Measurements from ENCODE around the gene SMARCD1.

Gene SMARCD1

GRCh38 chr12:50058743-50059312, 26.3 kb upstream of the SMARCD1 start:
- H3K27ac ChIP-seq (ENCODE audit: poor library complexity, severe bottlenecking), result no peak overlapping the region
- TF ChIP-seq CTCF (IDR thresholded peaks at IDR 0.05; ENCODE audit: poor library complexity, severe bottlenecking), result no peak
- no peak for ATAC-seq (ENCODE audit: low read depth)

GRCh38 chr12:50059440-50060119, 25.6 kb upstream of the SMARCD1 start:
- no peaks in the 10 kb centered on the region for H3K27me3 ChIP-seq (ENCODE audit: insufficient read depth, poor library complexity, severe bottlenecking)
- no peaks in the 10 kb centered on the region for H3K9me3 ChIP-seq (ENCODE audit: severe bottlenecking)
- no peak for TF ChIP-seq CTCF (IDR thresholded peaks at IDR 0.05; ENCODE audit: poor library complexity, severe bottlenecking)
- H3K36me3 ChIP-seq (ENCODE audit: low read depth), result no peaks in the 10 kb centered on the region
- no peak overlapping the region for H3K27ac ChIP-seq (ENCODE audit: poor library complexity, severe bottlenecking)
- ATAC-seq (ENCODE audit: low read depth), result no peak
- no peak overlapping the region for H3K4me3 ChIP-seq (ENCODE audit: severe bottlenecking)
- peak; percentile 41 for DNase-seq (ENCODE audit: low spot score)
- peaks cover 10% of the 10 kb centered on the region for H3K4me1 ChIP-seq (ENCODE audit: insufficient read depth, poor library complexity, severe bottlenecking)

More at GRCh38 chr12:50058743-50059312, 26.3 kb upstream of the SMARCD1 start:
- Histone ChIP-seq H3K4me3 (ENCODE audit: severe bottlenecking) (no peak overlapping the region), H3K9me3 (ENCODE audit: severe bottlenecking) (no peaks in the 10 kb centered on the region), H3K27me3 (ENCODE audit: insufficient read depth, poor library complexity, severe bottlenecking) (no peaks in the 10 kb centered on the region), H3K36me3 (ENCODE audit: low read depth) (no peaks in the 10 kb centered on the region), H3K4me1 (ENCODE audit: insufficient read depth, poor library complexity, severe bottlenecking) (peaks cover 10% of the 10 kb centered on the region)
- peak; percentile 47 for DNase-seq (ENCODE audit: low spot score)

- Histone ChIP-seq H3K4me1 (ENCODE audit: insufficient read depth, poor library complexity, severe bottlenecking) (peaks cover 10% of the 10 kb centered on the region), H3K9me3 (ENCODE audit: severe bottlenecking) (no peaks in the 10 kb centered on the region), H3K4me3 (ENCODE audit: severe bottlenecking) (no peak overlapping the region), H3K27ac (ENCODE audit: poor library complexity, severe bottlenecking) (no peak overlapping the region), H3K36me3 (ENCODE audit: low read depth) (no peaks in the 10 kb centered on the region), H3K27me3 (ENCODE audit: insufficient read depth, poor library complexity, severe bottlenecking) (no peaks in the 10 kb centered on the region)
- TF ChIP-seq CTCF (IDR thresholded peaks at IDR 0.05; ENCODE audit: poor library complexity, severe bottlenecking), result no peak
- ATAC-seq (ENCODE audit: low read depth) (no peak), DNase-seq (ENCODE audit: low spot score) (no peak)
Observed at GRCh38 chr12:50060120-50060468, 25.0 kb upstream of the SMARCD1 start.

- Histone ChIP-seq H3K27ac (ENCODE audit: poor library complexity, severe bottlenecking) (no peak overlapping the region), H3K4me3 (ENCODE audit: severe bottlenecking) (no peak overlapping the region), H3K36me3 (ENCODE audit: low read depth) (no peaks in the 10 kb centered on the region), H3K4me1 (ENCODE audit: insufficient read depth, poor library complexity, severe bottlenecking) (peaks cover 10% of the 10 kb centered on the region), H3K27me3 (ENCODE audit: insufficient read depth, poor library complexity, severe bottlenecking) (no peaks in the 10 kb centered on the region), H3K9me3 (ENCODE audit: severe bottlenecking) (no peaks in the 10 kb centered on the region)
- DNase-seq (ENCODE audit: low spot score), result no peak
- no peak for ATAC-seq (ENCODE audit: low read depth)
- TF ChIP-seq CTCF (IDR thresholded peaks at IDR 0.05; ENCODE audit: poor library complexity, severe bottlenecking), result no peak
Observed at GRCh38 chr12:50061171-50061570, 24.0 kb upstream of the SMARCD1 start.
